Measurements from ENCODE around the gene ANKRD39.
A peak's percentile ranks its signal among the peaks of the same experiment; 100 is the strongest.

ANKRD39 gene

GRCh38 chr2:96810783-96811192 lies 47.0 kb downstream of the ANKRD39 start:
- Histone ChIP-seq H3K4me1 (ENCODE audit: control insufficient read depth, insufficient read depth, low read depth, low read length) (peaks cover 4% of the 10 kb centered on the region), H3K4me3 (ENCODE audit: insufficient read depth in 1 of 2, low read depth in 1 of 2, low read length in 2 of 2) (no peak overlapping the region), H3K4me2 (ENCODE audit: low read length, poor library complexity, severe bottlenecking) (no peak overlapping the region), H4K8ac (ENCODE audit: low read length) (no peak overlapping the region), H3K9me3 (ENCODE audit: control insufficient read depth, low read length) (no peaks in the 10 kb centered on the region), H2BK120ac (ENCODE audit: low read depth, low read length) (no peak overlapping the region), H2AFZ (ENCODE audit: low read depth, low read length) (no peak overlapping the region), H3K4ac (ENCODE audit: low read depth in 1 of 2, low read length in 2 of 2) (no peak overlapping the region), H2AK5ac (ENCODE audit: low read length, severe bottlenecking) (no peak overlapping the region), H3K79me1 (replicated peaks; ENCODE audit: low read length, poor library complexity, severe bottlenecking) (no peaks in the 10 kb centered on the region), H3K14ac (ENCODE audit: low read length in 2 of 2) (no peak overlapping the region), H2BK12ac (ENCODE audit: low read length in 2 of 2) (no peak overlapping the region), H2BK15ac (ENCODE audit: low read depth, poor library complexity, severe bottlenecking) (no peak overlapping the region), H3K23ac (ENCODE audit: low read length in 2 of 2) (no peak overlapping the region), H3K9ac (ENCODE audit: low read length) (no peak overlapping the region), H2BK5ac (ENCODE audit: low read depth, low read length, poor library complexity, severe bottlenecking) (no peak overlapping the region), H3K36me3 (ENCODE audit: control insufficient read depth in 1 of 2, insufficient read depth in 2 of 2, low read depth in 1 of 2, low read length in 2 of 2) (peaks cover 6 to 26% of the 10 kb centered on the region in 2 experiments), H3K27me3 (ENCODE audit: control insufficient read depth in 1 of 2, insufficient read depth in 1 of 2, low read length in 2 of 2) (no peaks in the 10 kb centered on the region), H3K18ac (ENCODE audit: low read depth in 1 of 2, low read length in 2 of 2) (no peak overlapping the region), H3K27ac (ENCODE audit: low read length, poor library complexity, severe bottlenecking) (no peak overlapping the region), H4K91ac (ENCODE audit: low read length) (no peak overlapping the region)
- 94% methylated on average over 5 of the region's 5 CpGs for WGBS
- no peak for DNase-seq

DNA sequence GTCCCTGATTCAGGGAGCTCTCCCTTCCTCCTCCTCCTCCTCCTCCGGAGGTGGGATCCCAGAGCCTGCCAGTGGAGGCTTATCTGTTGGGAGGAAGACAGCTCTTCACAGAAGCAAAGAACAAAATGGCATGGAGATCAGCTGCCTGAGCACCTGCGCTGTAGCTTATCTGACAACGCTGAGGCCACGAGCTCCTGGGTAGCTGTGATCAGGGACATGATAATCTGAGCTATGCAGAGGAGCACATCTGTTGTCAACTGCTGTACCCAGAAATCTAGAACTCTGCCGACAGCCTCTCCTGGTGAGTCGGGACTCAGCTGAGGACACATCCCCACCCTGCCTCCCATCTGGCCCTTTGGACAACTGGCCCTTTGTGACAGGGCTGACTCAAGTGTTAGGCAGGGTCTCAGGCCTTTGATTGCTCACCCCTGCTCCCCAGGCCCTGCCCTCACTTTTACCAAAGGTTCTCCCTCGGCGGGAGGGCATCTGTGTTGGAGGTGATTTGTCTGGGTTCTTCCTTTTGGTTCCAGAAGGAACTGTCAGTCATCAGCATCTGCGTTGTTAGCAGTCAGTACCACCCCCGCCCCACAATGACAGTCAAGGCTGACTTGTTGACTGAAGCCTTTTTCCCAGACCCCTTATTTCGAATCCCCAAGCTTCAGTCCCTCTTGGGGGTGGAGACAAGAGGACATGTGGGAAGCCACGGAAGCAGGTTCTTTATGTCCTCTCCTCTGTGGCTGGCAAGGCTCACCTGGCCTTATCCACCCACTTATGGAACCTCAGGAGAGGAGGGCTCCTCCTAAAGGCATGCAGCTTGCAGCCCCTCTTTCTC lies 47.6 kb downstream of the ANKRD39 start:
- no peak overlapping the region for H2BK5ac ChIP-seq (ENCODE audit: low read depth, low read length, poor library complexity, severe bottlenecking)
- H3K4ac ChIP-seq (ENCODE audit: low read depth in 1 of 2, low read length in 2 of 2), result no peak overlapping the region
- no peak overlapping the region for H4K91ac ChIP-seq (ENCODE audit: low read length)
- H3K4me3 ChIP-seq (ENCODE audit: insufficient read depth in 1 of 2, low read depth in 1 of 2, low read length in 2 of 2), result no peak overlapping the region
- no peaks in the 10 kb centered on the region for H3K27me3 ChIP-seq (ENCODE audit: control insufficient read depth in 1 of 2, insufficient read depth in 1 of 2, low read length in 2 of 2)
- WGBS, result 88% methylated on average over 9 of the region's 12 CpGs
- H2BK15ac ChIP-seq (ENCODE audit: low read depth, poor library complexity, severe bottlenecking), result no peak overlapping the region
- no peak overlapping the region for H2AK5ac ChIP-seq (ENCODE audit: low read length, severe bottlenecking)
- H3K9me3 ChIP-seq (ENCODE audit: control insufficient read depth, low read length), result no peaks in the 10 kb centered on the region
- H3K23ac ChIP-seq (ENCODE audit: low read length in 2 of 2), result no peak overlapping the region
- H3K36me3 ChIP-seq (ENCODE audit: control insufficient read depth in 1 of 2, insufficient read depth in 2 of 2, low read depth in 1 of 2, low read length in 2 of 2), result peaks cover 6 to 26% of the 10 kb centered on the region in 2 experiments
- no peak overlapping the region for H2AFZ ChIP-seq (ENCODE audit: low read depth, low read length)
- peaks cover 1% of the 10 kb centered on the region for H3K4me1 ChIP-seq (ENCODE audit: control insufficient read depth, insufficient read depth, low read depth, low read length)
- H2BK12ac ChIP-seq (ENCODE audit: low read length in 2 of 2), result no peak overlapping the region
- DNase-seq, result no peak
- no peak overlapping the region for H2BK120ac ChIP-seq (ENCODE audit: low read depth, low read length)
- H3K9ac ChIP-seq (ENCODE audit: low read length), result no peak overlapping the region
- no peak overlapping the region for H3K18ac ChIP-seq (ENCODE audit: low read depth in 1 of 2, low read length in 2 of 2)
- H4K8ac ChIP-seq (ENCODE audit: low read length), result no peak overlapping the region
- no peaks in the 10 kb centered on the region for H3K79me1 ChIP-seq (replicated peaks; ENCODE audit: low read length, poor library complexity, severe bottlenecking)
- H3K27ac ChIP-seq (ENCODE audit: low read length, poor library complexity, severe bottlenecking), result no peak overlapping the region
- no peak overlapping the region for H3K4me2 ChIP-seq (ENCODE audit: low read length, poor library complexity, severe bottlenecking)
- no peak overlapping the region for H3K14ac ChIP-seq (ENCODE audit: low read length in 2 of 2)

DNA sequence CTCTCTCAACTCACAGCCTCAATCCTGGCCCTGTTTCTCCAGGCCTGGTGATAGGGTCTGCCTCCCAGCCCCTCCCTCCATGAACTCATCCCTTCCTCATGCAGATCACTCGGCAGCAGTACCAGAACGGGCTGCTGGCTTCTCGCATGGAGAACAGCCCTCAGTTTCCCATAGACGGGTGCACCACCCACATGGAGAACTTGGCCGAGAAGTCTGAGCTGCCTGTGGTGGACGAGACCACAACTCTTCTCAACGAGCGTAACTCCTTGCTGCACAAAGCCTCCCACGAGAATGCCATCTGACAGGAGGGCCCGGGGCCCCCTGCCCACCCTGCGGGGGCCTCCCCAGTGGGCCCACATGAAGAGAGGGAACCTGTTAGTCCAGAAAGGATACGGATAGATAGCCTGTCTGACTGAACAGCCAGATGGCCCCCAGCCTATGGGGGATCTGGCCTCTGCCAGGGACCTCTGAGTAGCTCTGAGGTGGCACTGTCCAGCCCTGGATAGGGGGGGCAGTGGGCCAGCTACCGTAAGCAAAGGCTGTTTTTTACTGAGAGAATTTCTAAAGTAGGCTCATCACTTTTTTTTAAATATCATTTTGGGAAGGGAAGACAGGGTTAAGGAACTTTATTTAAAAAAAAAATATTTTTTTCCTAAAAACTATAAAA lies 48.5 kb downstream of the ANKRD39 start:
- Histone ChIP-seq H2BK120ac (ENCODE audit: low read depth, low read length) (no peak overlapping the region), H3K18ac (ENCODE audit: low read depth in 1 of 2, low read length in 2 of 2) (no peak overlapping the region), H3K4ac (ENCODE audit: low read depth in 1 of 2, low read length in 2 of 2) (no peak overlapping the region), H3K4me2 (ENCODE audit: low read length, poor library complexity, severe bottlenecking) (no peak overlapping the region), H4K91ac (ENCODE audit: low read length) (no peak overlapping the region), H3K27me3 (ENCODE audit: control insufficient read depth in 1 of 2, insufficient read depth in 1 of 2, low read length in 2 of 2) (no peaks in the 10 kb centered on the region), H2BK15ac (ENCODE audit: low read depth, poor library complexity, severe bottlenecking) (no peak overlapping the region), H3K9me3 (ENCODE audit: control insufficient read depth, low read length) (no peaks in the 10 kb centered on the region), H3K23ac (ENCODE audit: low read length in 2 of 2) (no peak overlapping the region), H3K9ac (ENCODE audit: low read length) (no peak overlapping the region), H3K79me1 (replicated peaks; ENCODE audit: low read length, poor library complexity, severe bottlenecking) (no peaks in the 10 kb centered on the region), H2AFZ (ENCODE audit: low read depth, low read length) (no peak overlapping the region), H3K14ac (ENCODE audit: low read length in 2 of 2) (no peak overlapping the region), H2BK12ac (ENCODE audit: low read length in 2 of 2) (no peak overlapping the region), H3K4me3 (ENCODE audit: insufficient read depth in 1 of 2, low read depth in 1 of 2, low read length in 2 of 2) (no peak overlapping the region), H2BK5ac (ENCODE audit: low read depth, low read length, poor library complexity, severe bottlenecking) (no peak overlapping the region), H4K8ac (ENCODE audit: low read length) (no peak overlapping the region), H3K27ac (ENCODE audit: low read length, poor library complexity, severe bottlenecking) (no peak overlapping the region), H3K4me1 (ENCODE audit: control insufficient read depth, insufficient read depth, low read depth, low read length) (peaks cover 1% of the 10 kb centered on the region), H3K36me3 (ENCODE audit: control insufficient read depth in 1 of 2, insufficient read depth in 2 of 2, low read depth in 1 of 2, low read length in 2 of 2) (peaks cover 6 to 26% of the 10 kb centered on the region in 2 experiments), H2AK5ac (ENCODE audit: low read length, severe bottlenecking) (no peak overlapping the region)
- WGBS, result 94% methylated on average over 12 of the region's 13 CpGs
- no peak for DNase-seq

GRCh38 chr2:96808176-96808837 lies 49.5 kb downstream of the ANKRD39 start:
- Histone ChIP-seq H4K91ac (ENCODE audit: low read length) (peak overlapping the region; percentile 8), H3K9me3 (ENCODE audit: control insufficient read depth, low read length) (no peaks in the 10 kb centered on the region), H3K27ac (ENCODE audit: low read length, poor library complexity, severe bottlenecking) (no peak overlapping the region), H3K9ac (ENCODE audit: low read length) (no peak overlapping the region), H3K27me3 (ENCODE audit: control insufficient read depth in 1 of 2, insufficient read depth in 1 of 2, low read length in 2 of 2) (no peaks in the 10 kb centered on the region), H3K4me3 (ENCODE audit: insufficient read depth in 1 of 2, low read depth in 1 of 2, low read length in 2 of 2) (no peak overlapping the region), H3K4me1 (ENCODE audit: control insufficient read depth, insufficient read depth, low read depth, low read length) (peaks cover 1% of the 10 kb centered on the region), H2BK15ac (ENCODE audit: low read depth, poor library complexity, severe bottlenecking) (peak overlapping the region; percentile 12), H2BK12ac (ENCODE audit: low read length in 2 of 2) (no peak overlapping the region), H3K36me3 (ENCODE audit: control insufficient read depth in 1 of 2, insufficient read depth in 2 of 2, low read depth in 1 of 2, low read length in 2 of 2) (peaks cover 6 to 26% of the 10 kb centered on the region in 2 experiments), H3K18ac (ENCODE audit: low read depth in 1 of 2, low read length in 2 of 2) (no peak overlapping the region), H3K4ac (ENCODE audit: low read depth in 1 of 2, low read length in 2 of 2) (no peak overlapping the region), H2BK120ac (ENCODE audit: low read depth, low read length) (no peak overlapping the region), H3K4me2 (ENCODE audit: low read length, poor library complexity, severe bottlenecking) (no peak overlapping the region), H3K14ac (ENCODE audit: low read length in 2 of 2) (no peak overlapping the region), H2AFZ (ENCODE audit: low read depth, low read length) (no peak overlapping the region), H2AK5ac (ENCODE audit: low read length, severe bottlenecking) (no peak overlapping the region), H4K8ac (ENCODE audit: low read length) (peak overlapping the region; percentile 9), H2BK5ac (ENCODE audit: low read depth, low read length, poor library complexity, severe bottlenecking) (no peak overlapping the region), H3K79me1 (replicated peaks; ENCODE audit: low read length, poor library complexity, severe bottlenecking) (no peaks in the 10 kb centered on the region), H3K23ac (ENCODE audit: low read length in 2 of 2) (no peak overlapping the region)
- WGBS, result 93% methylated on average over 9 of the region's 10 CpGs
- no peak for DNase-seq
